Right forelimb (tissue), 1 donor: ENCODE measurements around the gene ZNF566.

Experiments used
- DNase-seq: peaks from one replicate; pipeline ENCODE4 v3.0.0-alpha.2; 2018

Gene ZNF566

GRCh38 chr19:36441339-36441738 is 48.0 kb downstream of the ZNF566 start:
- no peak for DNase-seq

- no peak for DNase-seq
Measured at GRCh38 chr19:36436531-36436930, 52.8 kb downstream of the ZNF566 start.

GRCh38 chr19:36423925-36424324 is 65.4 kb downstream of the ZNF566 start:
- DNase-seq, result no peak

GRCh38 chr19:36421749-36422481 is 67.4 kb downstream of the ZNF566 start:
- DNase-seq, result no peak

GRCh38 chr19:36420961-36421748 is 68.2 kb downstream of the ZNF566 start:
- peak; percentile 68 for DNase-seq

- peak; percentile 93 for DNase-seq
Measured at GRCh38 chr19:36418287-36419001, 70.9 kb downstream of the ZNF566 start, which contains the start of gene ZFP82. Gene ZFP82, minus strand, starts transcription at chr19:36418644. Its CDS starts 8,855 bp downstream, at chr19:36409789.

- no peak for DNase-seq
Measured at GRCh38 chr19:36417752-36418286, 71.5 kb downstream of the ZNF566 start.

GRCh38 chr19:36409841-36410240 is 79.5 kb downstream of the ZNF566 start:
- DNase-seq, result no peak

GRCh38 chr19:36408101-36408500 is 81.3 kb downstream of the ZNF566 start:
- DNase-seq, result no peak

- no peak for DNase-seq
Measured at GRCh38 chr19:36404498-36404897, 84.9 kb downstream of the ZNF566 start.

- DNase-seq, result no peak
Measured at GRCh38 chr19:36401475-36401874, 87.9 kb downstream of the ZNF566 start.

GRCh38 chr19:36398571-36398970 is 90.8 kb downstream of the ZNF566 start:
- DNase-seq, result no peak
